GM23338 (cell line): ENCODE results near the gene RMND5B. TPM values are rescaled to one million over a fixed set of nuclear protein-coding genes. Genes with fewer than 3 reads are reported as not detected.

Experiments used
- ATAC-seq: fragments of 200-7000 bp; cut with Tn5 transposase; 3 replicates; pipeline ENCODE4 v1.9.1; 2020
- DNase-seq: peaks from one replicate; pipeline ENCODE4 v3.0.0-alpha.2; 2015; ENCODE audit warnings: low spot score
- H2AFZ ChIP-seq: fragments of 200-600 bp; sonication (generic); 2 replicates; pipeline ENCODE4 v1.8.0; 2016; ENCODE audit warnings: antibody characterized with exemption, mild to moderate bottlenecking, moderate library complexity
- H3F3A ChIP-seq: fragments of 200-600 bp; sonication (generic); replicated peaks from 2 replicates; pipeline ENCODE4 v1.8.0; 2017; ENCODE audit warnings: antibody characterized with exemption, mixed run types, low read depth
- H3K27ac ChIP-seq: fragments of 200-600 bp; sonication (generic); 2 replicates; pipeline ENCODE4 v1.6.1; 2016; ENCODE audit warnings: low read depth
- H3K27me3 ChIP-seq: fragments of 200-600 bp; sonication (generic); 2 replicates; pipeline ENCODE4 v1.8.0; 2016; ENCODE audit warnings: mild to moderate bottlenecking, mixed run types, moderate library complexity; ENCODE audit not compliant: insufficient read depth
- H3K36me3 ChIP-seq: fragments of 200-600 bp; sonication (generic); 2 replicates; pipeline ENCODE4 v1.8.0; 2016; ENCODE audit warnings: mild to moderate bottlenecking; ENCODE audit not compliant: insufficient read depth
- H3K4me1 ChIP-seq: fragments of 200-600 bp; sonication (generic); 2 replicates; pipeline ENCODE4 v1.8.0; 2016; ENCODE audit warnings: mild to moderate bottlenecking, moderate library complexity; ENCODE audit not compliant: insufficient read depth
- H3K4me2 ChIP-seq: fragments of 200-600 bp; sonication (generic); 2 replicates; pipeline ENCODE4 v1.7.1; 2017; ENCODE audit warnings: mixed run types
- H3K4me3 ChIP-seq: fragments of 200-600 bp; sonication (generic); 2 replicates; pipeline ENCODE4 v1.6.1; 2016; ENCODE audit warnings: mixed run types
- H3K79me2 ChIP-seq: fragments of 200-600 bp; sonication (generic); replicated peaks from 2 replicates; pipeline ENCODE4 v1.8.0; 2017; ENCODE audit warnings: mild to moderate bottlenecking; ENCODE audit not compliant: insufficient read depth
- H3K9me2 ChIP-seq: fragments of 200-600 bp; sonication (generic); 2 replicates; pipeline ENCODE4 v1.8.0; 2017; ENCODE audit not compliant: insufficient read depth
- H4K20me1 ChIP-seq: fragments of 200-600 bp; sonication (generic); replicated peaks from 2 replicates; pipeline ENCODE4 v1.8.0; 2017; ENCODE audit warnings: mild to moderate bottlenecking; ENCODE audit not compliant: insufficient read depth
- H3K27ac Mint-ChIP-seq: 2 replicates; pipeline ENCODE4 v1.8.0; 2020; ENCODE audit warnings: inconsistent platforms, mild to moderate bottlenecking, moderate library complexity, mixed read lengths
- H3K27me3 Mint-ChIP-seq: 3 replicates; pipeline ENCODE4 v1.8.0; 2022; ENCODE audit warnings: low read depth, mild to moderate bottlenecking, moderate library complexity, mixed read lengths, inconsistent platforms; ENCODE audit not compliant: insufficient read depth, poor library complexity
- H3K36me3 Mint-ChIP-seq: 3 replicates; pipeline ENCODE4 v1.8.0; 2021; ENCODE audit warnings: low read depth, mild to moderate bottlenecking, inconsistent platforms, moderate library complexity, mixed read lengths
- H3K4me1 Mint-ChIP-seq: 3 replicates; pipeline ENCODE4 v1.8.0; 2020; ENCODE audit warnings: mild to moderate bottlenecking, inconsistent platforms, mixed read lengths
- H3K4me3 Mint-ChIP-seq: 3 replicates; pipeline ENCODE4 v1.8.0; 2021; ENCODE audit warnings: moderate library complexity, mild to moderate bottlenecking, inconsistent platforms, mixed read lengths
- H3K9me3 Mint-ChIP-seq: 3 replicates; pipeline ENCODE4 v1.8.0; 2020; ENCODE audit warnings: moderate library complexity, mild to moderate bottlenecking, inconsistent platforms, mixed read lengths
- CREB1 ChIP-seq: fragments of 250-450 bp; sonication (Bioruptor Pico); IDR thresholded peaks from 2 replicates; pipeline ENCODE4 v1.5.0; 2020; ENCODE audit warnings: low read depth, mild to moderate bottlenecking, moderate library complexity
- CTCF ChIP-seq, 2 experiments: fragments of 200-600 bp in 1 of 2; sonication (generic) in 1 of 2; conservative IDR thresholded peaks; 2 replicates each; pipeline versions ENCODE4 v1.5.1 to v1.6.1; 2016 to 2017; ENCODE audit warnings: antibody characterized with exemption in 2 of 2, low read depth in 2 of 2, mild to moderate bottlenecking in 2 of 2, moderate library complexity in 1 of 2
- STAT1 ChIP-seq: IDR thresholded peaks from one replicate; pipeline ENCODE4 v1.6.1; 2016; ENCODE audit warnings: antibody characterized with exemption; ENCODE audit not compliant: unreplicated experiment
- ZNF114 ChIP-seq: fragments of 250-450 bp; sonication (Bioruptor Pico); IDR thresholded peaks from 2 replicates; pipeline ENCODE4 v1.5.0; 2020; ENCODE audit warnings: mild to moderate bottlenecking, moderate library complexity
- polyA plus RNA-seq: library from polyadenylated mRNA; unstranded; fragments of >200 nt; fragmentation: Nextera tagmentation; extraction: Ambion mirVana; gene quantifications from 2 replicates; pipeline ENCODE4 v1.2.1, GENCODE V29; 2016
- total RNA-seq: library from RNA; depleted of rRNA; stranded (reverse); fragments of >200 nt; shearing (Covaris generic); gene quantifications from 2 replicates; pipeline ENCODE4 v1.2.3, GENCODE V29; 2014
- TF ChIP-seq, protein P1 (sequence below): fragments of 250-450 bp; sonication (Bioruptor Pico); IDR thresholded peaks from 2 replicates; pipeline ENCODE4 v1.5.0; 2020; ENCODE audit warnings: mild to moderate bottlenecking, moderate library complexity

The RMND5B gene
- total and polyA plus RNA-seq, 2 experiments from 2014 or later: 47.5 to 101 TPM

GRCh38 chr5:178106556-178107239, 24.1 kb upstream of the RMND5B start (continued):
- TF ChIP-seq CTCF (conservative IDR thresholded peaks at IDR 0.05; ENCODE audit: low read depth in 2 of 2) (no peak), ZNF114 (CRISPR knock-in tag) (no peak)

DNA sequence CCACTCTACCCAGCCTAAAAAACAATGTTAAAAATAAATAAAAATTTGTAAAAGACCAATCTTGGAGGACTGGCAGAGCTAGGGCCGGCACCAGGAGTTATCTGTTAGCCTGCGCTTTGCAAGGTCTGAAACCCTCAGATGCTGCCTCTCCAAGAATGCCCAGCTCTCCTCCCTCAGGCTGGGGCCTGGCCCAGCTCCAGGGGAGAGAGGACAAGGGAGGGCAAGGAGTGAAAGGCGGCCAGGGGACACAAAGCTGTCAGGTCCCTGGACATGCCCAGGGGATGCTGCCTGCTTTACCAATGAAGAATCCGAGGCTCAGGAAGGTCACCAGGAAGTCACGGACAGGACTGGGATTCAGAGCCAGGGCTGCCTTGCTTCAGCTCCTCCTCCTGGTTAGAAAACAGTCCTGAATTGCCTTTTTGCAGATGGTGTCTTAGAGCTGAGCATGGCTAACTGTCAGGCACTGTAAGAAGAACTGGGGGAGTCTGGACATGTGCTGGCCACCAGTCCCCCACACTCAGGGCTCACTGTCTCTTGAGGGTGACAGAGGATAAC, 23.0 kb upstream of the RMND5B start:
- Histone ChIP-seq H4K20me1 (no peaks in the 10 kb centered on the region), H3K36me3 (no peaks in the 10 kb centered on the region), H3K27ac (no peak overlapping the region), H3K79me2 (peaks cover 9% of the 10 kb centered on the region), H3K4me2 (no peak overlapping the region), H3K27me3 (no peaks in the 10 kb centered on the region), H3K9me2 (no peaks in the 10 kb centered on the region), H2AFZ (peak overlapping the region; percentile 92), H3K4me3 (no peak overlapping the region), H3K4me1 (peaks cover 12% of the 10 kb centered on the region; the same call in 1 of the 2 replicates), H3F3A (peaks cover 7% of the 10 kb centered on the region)
- ATAC-seq: peak; percentile 65
- Mint-ChIP-seq H3K27ac (no peak overlapping the region; the same call in 1 of the 2 replicates), H3K4me3 (no peak overlapping the region), H3K4me1 (peaks cover 16% of the 10 kb centered on the region), H3K36me3 (peaks cover 3% of the 10 kb centered on the region; the same call in 2 of the 3 replicates), H3K27me3 (peaks cover 15% of the 10 kb centered on the region), H3K9me3 (peaks cover 10% of the 10 kb centered on the region)
- TF ChIP-seq CREB1 (no peak), STAT1 (no peak), CTCF (conservative IDR thresholded peaks at IDR 0.05; ENCODE audit: low read depth in 2 of 2) (peak in 1 of 2 experiments; percentile 9; a peak in 1 of 4 replicates)
- TF ChIP-seq, protein P1, sequence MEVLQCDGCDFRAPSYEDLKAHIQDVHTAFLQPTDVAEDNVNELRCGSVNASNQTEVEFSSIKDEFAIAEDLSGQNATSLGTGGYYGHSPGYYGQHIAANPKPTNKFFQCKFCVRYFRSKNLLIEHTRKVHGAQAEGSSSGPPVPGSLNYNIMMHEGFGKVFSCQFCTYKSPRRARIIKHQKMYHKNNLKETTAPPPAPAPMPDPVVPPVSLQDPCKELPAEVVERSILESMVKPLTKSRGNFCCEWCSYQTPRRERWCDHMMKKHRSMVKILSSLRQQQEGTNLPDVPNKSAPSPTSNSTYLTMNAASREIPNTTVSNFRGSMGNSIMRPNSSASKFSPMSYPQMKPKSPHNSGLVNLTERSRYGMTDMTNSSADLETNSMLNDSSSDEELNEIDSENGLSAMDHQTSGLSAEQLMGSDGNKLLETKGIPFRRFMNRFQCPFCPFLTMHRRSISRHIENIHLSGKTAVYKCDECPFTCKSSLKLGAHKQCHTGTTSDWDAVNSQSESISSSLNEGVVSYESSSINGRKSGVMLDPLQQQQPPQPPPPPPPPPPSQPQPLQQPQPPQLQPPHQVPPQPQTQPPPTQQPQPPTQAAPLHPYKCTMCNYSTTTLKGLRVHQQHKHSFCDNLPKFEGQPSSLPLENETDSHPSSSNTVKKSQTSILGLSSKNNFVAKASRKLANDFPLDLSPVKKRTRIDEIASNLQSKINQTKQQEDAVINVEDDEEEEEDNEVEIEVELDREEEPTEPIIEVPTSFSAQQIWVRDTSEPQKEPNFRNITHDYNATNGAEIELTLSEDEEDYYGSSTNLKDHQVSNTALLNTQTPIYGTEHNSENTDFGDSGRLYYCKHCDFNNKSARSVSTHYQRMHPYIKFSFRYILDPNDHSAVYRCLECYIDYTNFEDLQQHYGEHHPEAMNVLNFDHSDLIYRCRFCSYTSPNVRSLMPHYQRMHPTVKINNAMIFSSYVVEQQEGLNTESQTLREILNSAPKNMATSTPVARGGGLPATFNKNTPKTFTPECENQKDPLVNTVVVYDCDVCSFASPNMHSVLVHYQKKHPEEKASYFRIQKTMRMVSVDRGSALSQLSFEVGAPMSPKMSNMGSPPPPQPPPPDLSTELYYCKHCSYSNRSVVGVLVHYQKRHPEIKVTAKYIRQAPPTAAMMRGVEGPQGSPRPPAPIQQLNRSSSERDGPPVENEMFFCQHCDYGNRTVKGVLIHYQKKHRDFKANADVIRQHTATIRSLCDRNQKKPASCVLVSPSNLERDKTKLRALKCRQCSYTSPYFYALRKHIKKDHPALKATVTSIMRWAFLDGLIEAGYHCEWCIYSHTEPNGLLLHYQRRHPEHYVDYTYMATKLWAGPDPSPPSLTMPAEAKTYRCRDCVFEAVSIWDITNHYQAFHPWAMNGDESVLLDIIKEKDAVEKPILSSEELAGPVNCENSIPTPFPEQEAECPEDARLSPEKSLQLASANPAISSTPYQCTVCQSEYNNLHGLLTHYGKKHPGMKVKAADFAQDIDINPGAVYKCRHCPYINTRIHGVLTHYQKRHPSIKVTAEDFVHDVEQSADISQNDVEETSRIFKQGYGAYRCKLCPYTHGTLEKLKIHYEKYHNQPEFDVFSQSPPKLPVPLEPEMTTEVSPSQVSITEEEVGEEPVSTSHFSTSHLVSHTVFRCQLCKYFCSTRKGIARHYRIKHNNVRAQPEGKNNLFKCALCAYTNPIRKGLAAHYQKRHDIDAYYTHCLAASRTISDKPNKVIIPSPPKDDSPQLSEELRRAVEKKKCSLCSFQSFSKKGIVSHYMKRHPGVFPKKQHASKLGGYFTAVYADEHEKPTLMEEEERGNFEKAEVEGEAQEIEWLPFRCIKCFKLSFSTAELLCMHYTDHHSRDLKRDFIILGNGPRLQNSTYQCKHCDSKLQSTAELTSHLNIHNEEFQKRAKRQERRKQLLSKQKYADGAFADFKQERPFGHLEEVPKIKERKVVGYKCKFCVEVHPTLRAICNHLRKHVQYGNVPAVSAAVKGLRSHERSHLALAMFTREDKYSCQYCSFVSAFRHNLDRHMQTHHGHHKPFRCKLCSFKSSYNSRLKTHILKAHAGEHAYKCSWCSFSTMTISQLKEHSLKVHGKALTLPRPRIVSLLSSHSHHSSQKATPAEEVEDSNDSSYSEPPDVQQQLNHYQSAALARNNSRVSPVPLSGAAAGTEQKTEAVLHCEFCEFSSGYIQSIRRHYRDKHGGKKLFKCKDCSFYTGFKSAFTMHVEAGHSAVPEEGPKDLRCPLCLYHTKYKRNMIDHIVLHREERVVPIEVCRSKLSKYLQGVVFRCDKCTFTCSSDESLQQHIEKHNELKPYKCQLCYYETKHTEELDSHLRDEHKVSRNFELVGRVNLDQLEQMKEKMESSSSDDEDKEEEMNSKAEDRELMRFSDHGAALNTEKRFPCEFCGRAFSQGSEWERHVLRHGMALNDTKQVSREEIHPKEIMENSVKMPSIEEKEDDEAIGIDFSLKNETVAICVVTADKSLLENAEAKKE: no peak
- peak; percentile 50 for DNase-seq
